ENCODE data around the gene MCOLN2.
"Not testable (repeated sequence)": the region's sequence is repeated elsewhere in the genome, so short reads cannot be mapped to it uniquely, and the experiment has no call there.

MCOLN2 gene

DNA sequence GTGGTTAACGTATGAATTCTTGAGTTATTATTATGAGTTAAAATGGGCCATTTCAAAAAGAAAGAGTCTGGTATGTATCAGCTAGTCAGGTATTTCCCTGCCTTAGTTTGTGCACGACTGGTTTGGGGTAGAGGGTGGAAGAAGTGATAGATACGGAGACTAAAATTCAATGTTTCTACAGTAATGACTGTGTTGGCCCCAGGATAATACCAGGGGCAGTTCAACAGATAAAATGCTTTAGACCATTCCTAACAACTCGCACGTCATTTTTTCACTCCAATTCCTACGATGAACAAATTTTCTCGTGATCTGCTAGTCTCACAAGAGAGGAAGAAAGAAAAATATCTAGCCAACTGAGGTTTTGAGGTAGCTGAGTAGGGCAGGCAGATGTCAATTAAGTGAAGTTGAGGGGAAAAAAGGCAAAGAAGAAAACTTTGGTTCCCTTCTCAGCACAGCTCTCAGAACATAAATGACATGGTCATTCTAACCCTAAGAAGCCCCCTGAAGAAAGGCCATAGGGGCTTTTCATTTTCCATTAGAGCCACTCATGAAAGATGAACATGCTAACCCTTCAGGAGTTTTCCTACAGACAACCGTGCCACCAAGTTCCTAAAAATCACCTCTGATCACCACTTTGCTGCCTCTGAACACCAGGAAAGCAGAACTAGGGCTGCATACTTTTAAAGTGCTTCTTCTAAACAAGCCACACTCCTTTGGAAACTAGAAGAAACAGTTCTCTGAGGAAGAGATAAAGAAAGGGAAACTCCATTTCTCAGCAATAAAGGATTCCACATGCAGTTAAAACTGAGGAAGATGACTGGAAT is 5.6 kb downstream of the MCOLN2 start:
- no peak overlapping the region for H3K9ac ChIP-seq (ENCODE audit: low read length)
- H3K4me1 ChIP-seq (ENCODE audit: control insufficient read depth, low read depth, low read length): no peaks in the 10 kb centered on the region
- H3K27me3 ChIP-seq (ENCODE audit: insufficient read depth, low read length, poor library complexity): peaks cover 4% of the 10 kb centered on the region
- no peak overlapping the region for H4K8ac ChIP-seq (ENCODE audit: low read depth, low read length)
- no peak overlapping the region for H3K23ac ChIP-seq (ENCODE audit: low read length)
- no peaks in the 10 kb centered on the region for H3K36me3 ChIP-seq (ENCODE audit: control insufficient read depth, insufficient read depth, low read length)
- no peak overlapping the region for H3K4me2 ChIP-seq (ENCODE audit: low read length)
- no peak overlapping the region for H2BK120ac ChIP-seq (ENCODE audit: low read depth, low read length)
- no peak overlapping the region for H3K4me3 ChIP-seq (ENCODE audit: low read length)
- no peaks in the 10 kb centered on the region for H3K79me2 ChIP-seq (ENCODE audit: control insufficient read depth, insufficient read depth, low read length)
- H3K56ac ChIP-seq (ENCODE audit: low read length): no peak overlapping the region
- no peak overlapping the region for H2BK5ac ChIP-seq (ENCODE audit: low read length)
- no peaks in the 10 kb centered on the region for H3K79me1 ChIP-seq (ENCODE audit: low read length)
- H2AK5ac ChIP-seq (ENCODE audit: low read length): no peak overlapping the region
- WGBS (ENCODE audit: extremely low coverage, insufficient coverage, low lambda C conversion rate): no CpG with 5 or more reads among the region's 8 CpGs
- H2BK15ac ChIP-seq (replicated peaks; ENCODE audit: low read depth): no peak overlapping the region
- no peak for DNase-seq
- H3K4ac ChIP-seq (ENCODE audit: low read depth, low read length): no peak overlapping the region
- no peak overlapping the region for H3K18ac ChIP-seq (ENCODE audit: low read length)
- no peak overlapping the region for H3K27ac ChIP-seq (ENCODE audit: low read depth, low read length)
- H4K5ac ChIP-seq (ENCODE audit: low read length): no peak overlapping the region

- no peaks in the 10 kb centered on the region for H3K27me3 ChIP-seq (ENCODE audit: insufficient read depth, low read length, poor library complexity)
- no peak for DNase-seq
- H3K79me2 ChIP-seq (ENCODE audit: control insufficient read depth, insufficient read depth, low read length): no peaks in the 10 kb centered on the region
- no peaks in the 10 kb centered on the region for H3K79me1 ChIP-seq (ENCODE audit: low read length)
- no peak overlapping the region for H2BK15ac ChIP-seq (replicated peaks; ENCODE audit: low read depth)
- H3K4me2 ChIP-seq (ENCODE audit: low read length): no peak overlapping the region
- no peak overlapping the region for H3K56ac ChIP-seq (ENCODE audit: low read length)
- no peak overlapping the region for H2BK120ac ChIP-seq (ENCODE audit: low read depth, low read length)
- H3K9ac ChIP-seq (ENCODE audit: low read length): no peak overlapping the region
- no peak overlapping the region for H3K27ac ChIP-seq (ENCODE audit: low read depth, low read length)
- H4K8ac ChIP-seq (ENCODE audit: low read depth, low read length): no peak overlapping the region
- H4K5ac ChIP-seq (ENCODE audit: low read length): no peak overlapping the region
- H3K18ac ChIP-seq (ENCODE audit: low read length): no peak overlapping the region
- H3K36me3 ChIP-seq (ENCODE audit: control insufficient read depth, insufficient read depth, low read length): no peaks in the 10 kb centered on the region
- H3K4me1 ChIP-seq (ENCODE audit: control insufficient read depth, low read depth, low read length): no peaks in the 10 kb centered on the region
- no peak overlapping the region for H3K4me3 ChIP-seq (ENCODE audit: low read length)
- no peak overlapping the region for H3K4ac ChIP-seq (ENCODE audit: low read depth, low read length)
- no CpG with 5 or more reads among the region's 2 CpGs for WGBS (ENCODE audit: extremely low coverage, insufficient coverage, low lambda C conversion rate)
- H3K23ac ChIP-seq (ENCODE audit: low read length): no peak overlapping the region
- no peak overlapping the region for H2BK5ac ChIP-seq (ENCODE audit: low read length)
- no peak overlapping the region for H2AK5ac ChIP-seq (ENCODE audit: low read length)
These were observed 8.3 kb downstream of the MCOLN2 start for GRCh38 chr1:84988588-84988987.

DNA sequence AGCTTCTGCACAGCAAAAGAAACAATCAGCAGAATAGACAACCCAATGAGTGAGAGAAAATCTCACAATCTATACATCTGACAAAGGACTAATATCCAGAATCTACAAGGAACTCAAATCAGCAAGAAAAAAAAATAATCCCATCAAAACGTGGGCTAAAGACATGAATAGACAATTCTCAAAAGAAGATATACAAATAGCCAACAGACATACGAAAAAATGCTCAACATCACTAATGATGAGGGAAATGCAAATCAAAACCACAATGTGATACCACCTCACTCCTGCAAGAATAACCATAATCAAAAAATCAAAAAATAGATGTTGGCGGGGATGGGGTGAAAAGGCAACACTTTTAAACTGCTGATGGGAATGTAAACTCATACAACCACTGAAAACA is 10.4 kb downstream of the MCOLN2 start:
- not testable (repeated sequence) for H4K5ac ChIP-seq (ENCODE audit: low read length); H2AK5ac ChIP-seq (ENCODE audit: low read length); H3K4me3 ChIP-seq (ENCODE audit: low read length); H3K27ac ChIP-seq (ENCODE audit: low read depth, low read length); H4K8ac ChIP-seq (ENCODE audit: low read depth, low read length); H3K36me3 ChIP-seq (ENCODE audit: control insufficient read depth, insufficient read depth, low read length); H3K56ac ChIP-seq (ENCODE audit: low read length); H3K79me2 ChIP-seq (ENCODE audit: control insufficient read depth, insufficient read depth, low read length); H2BK120ac ChIP-seq (ENCODE audit: low read depth, low read length); H2BK15ac ChIP-seq (replicated peaks; ENCODE audit: low read depth); DNase-seq; H3K79me1 ChIP-seq (ENCODE audit: low read length); H3K4me2 ChIP-seq (ENCODE audit: low read length); H3K4me1 ChIP-seq (ENCODE audit: control insufficient read depth, low read depth, low read length); H3K27me3 ChIP-seq (ENCODE audit: insufficient read depth, low read length, poor library complexity); H3K9ac ChIP-seq (ENCODE audit: low read length); H3K18ac ChIP-seq (ENCODE audit: low read length); H2BK5ac ChIP-seq (ENCODE audit: low read length); H3K23ac ChIP-seq (ENCODE audit: low read length); H3K4ac ChIP-seq (ENCODE audit: low read depth, low read length)
- no CpG with 5 or more reads among the region's 3 CpGs for WGBS (ENCODE audit: extremely low coverage, insufficient coverage, low lambda C conversion rate)

DNA sequence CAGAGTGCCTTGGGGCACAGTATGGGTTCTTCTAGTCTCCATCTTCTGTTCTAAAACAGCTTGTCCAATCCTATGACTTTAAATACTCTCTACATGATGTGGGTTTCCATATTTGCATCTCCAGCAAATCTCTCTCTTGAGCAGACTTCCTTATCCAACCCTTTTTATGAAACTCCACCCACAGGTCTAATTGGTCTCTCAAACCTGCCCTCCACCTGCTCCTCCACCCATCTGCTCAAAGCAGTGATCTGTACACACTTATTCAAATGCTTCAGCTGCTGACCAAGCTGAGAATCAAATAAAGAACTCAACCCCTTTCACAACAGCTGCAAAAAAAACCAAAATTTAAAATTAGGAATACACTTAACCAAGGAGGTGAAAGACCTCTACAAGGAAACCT is 11.5 kb downstream of the MCOLN2 start:
- Histone ChIP-seq H3K79me1 (ENCODE audit: low read length) (no peaks in the 10 kb centered on the region), H3K79me2 (ENCODE audit: control insufficient read depth, insufficient read depth, low read length) (no peaks in the 10 kb centered on the region), H3K4me1 (ENCODE audit: control insufficient read depth, low read depth, low read length) (no peaks in the 10 kb centered on the region), H3K27ac (ENCODE audit: low read depth, low read length) (no peak overlapping the region), H3K36me3 (ENCODE audit: control insufficient read depth, insufficient read depth, low read length) (no peaks in the 10 kb centered on the region), H3K4me3 (ENCODE audit: low read length) (no peak overlapping the region), H3K18ac (ENCODE audit: low read length) (no peak overlapping the region), H3K23ac (ENCODE audit: low read length) (no peak overlapping the region), H3K27me3 (ENCODE audit: insufficient read depth, low read length, poor library complexity) (no peaks in the 10 kb centered on the region), H3K4ac (ENCODE audit: low read depth, low read length) (no peak overlapping the region), H2BK5ac (ENCODE audit: low read length) (no peak overlapping the region), H2AK5ac (ENCODE audit: low read length) (no peak overlapping the region), H3K56ac (ENCODE audit: low read length) (no peak overlapping the region), H4K8ac (ENCODE audit: low read depth, low read length) (no peak overlapping the region), H3K9ac (ENCODE audit: low read length) (no peak overlapping the region), H2BK120ac (ENCODE audit: low read depth, low read length) (no peak overlapping the region), H2BK15ac (replicated peaks; ENCODE audit: low read depth) (no peak overlapping the region), H3K4me2 (ENCODE audit: low read length) (no peak overlapping the region), H4K5ac (ENCODE audit: low read length) (no peak overlapping the region)
- no peak for DNase-seq

DNA sequence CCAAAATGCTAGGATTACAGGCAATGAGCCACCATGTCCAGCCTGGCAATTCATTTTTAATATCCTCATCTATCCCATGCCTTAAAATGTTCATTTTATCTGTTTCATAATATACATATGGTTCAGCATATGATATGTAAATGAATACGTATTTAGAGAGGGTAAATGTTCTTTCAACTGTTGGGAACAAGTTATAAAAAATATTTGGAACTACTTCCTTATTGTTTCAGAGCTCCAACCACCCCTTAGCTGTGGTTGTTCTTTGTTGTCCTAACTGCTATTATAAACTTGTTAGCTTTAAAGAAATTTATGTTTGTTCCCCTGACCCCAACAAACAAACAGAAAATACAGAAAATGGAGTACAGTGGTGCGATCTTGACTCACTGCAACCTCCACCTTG is 14.5 kb downstream of the MCOLN2 start:
- Histone ChIP-seq H2BK5ac (ENCODE audit: low read length) (no peak overlapping the region), H4K5ac (ENCODE audit: low read length) (no peak overlapping the region), H2BK15ac (replicated peaks; ENCODE audit: low read depth) (no peak overlapping the region), H3K4ac (ENCODE audit: low read depth, low read length) (no peak overlapping the region), H3K56ac (ENCODE audit: low read length) (no peak overlapping the region), H3K36me3 (ENCODE audit: control insufficient read depth, insufficient read depth, low read length) (no peaks in the 10 kb centered on the region), H3K4me2 (ENCODE audit: low read length) (no peak overlapping the region), H3K18ac (ENCODE audit: low read length) (no peak overlapping the region), H4K8ac (ENCODE audit: low read depth, low read length) (no peak overlapping the region), H3K79me1 (ENCODE audit: low read length) (no peaks in the 10 kb centered on the region), H3K4me3 (ENCODE audit: low read length) (no peak overlapping the region), H2BK120ac (ENCODE audit: low read depth, low read length) (no peak overlapping the region), H3K23ac (ENCODE audit: low read length) (no peak overlapping the region), H3K4me1 (ENCODE audit: control insufficient read depth, low read depth, low read length) (no peaks in the 10 kb centered on the region), H3K79me2 (ENCODE audit: control insufficient read depth, insufficient read depth, low read length) (no peaks in the 10 kb centered on the region), H2AK5ac (ENCODE audit: low read length) (no peak overlapping the region), H3K27ac (ENCODE audit: low read depth, low read length) (no peak overlapping the region), H3K9ac (ENCODE audit: low read length) (no peak overlapping the region), H3K27me3 (ENCODE audit: insufficient read depth, low read length, poor library complexity) (no peaks in the 10 kb centered on the region)
- no peak for DNase-seq
- WGBS (ENCODE audit: extremely low coverage, insufficient coverage, low lambda C conversion rate): no CpG with 5 or more reads among the region's 2 CpGs

DNA sequence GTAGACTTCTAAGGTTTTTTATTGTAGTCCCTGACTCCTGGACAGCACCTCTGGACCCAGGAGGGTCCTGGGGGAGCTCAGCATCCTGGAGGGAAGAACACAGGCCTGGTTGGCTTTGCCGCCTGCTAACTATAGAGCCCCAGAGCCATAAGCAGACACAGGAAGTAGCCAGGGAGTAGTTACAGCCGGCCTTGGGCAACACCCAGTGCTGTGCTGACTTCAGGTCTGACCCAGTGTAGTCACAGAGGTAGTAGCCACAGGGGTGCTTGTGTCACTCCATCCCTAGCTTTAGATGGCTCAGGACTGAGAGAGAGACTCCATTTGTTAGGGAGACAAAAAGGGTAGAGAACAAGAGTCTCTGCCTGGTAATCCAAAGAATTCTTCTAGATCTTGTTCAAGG is 21.9 kb downstream of the MCOLN2 start:
- H3K4me1 ChIP-seq (ENCODE audit: control insufficient read depth, low read depth, low read length): no peaks in the 10 kb centered on the region
- H3K9ac ChIP-seq (ENCODE audit: low read length): no peak overlapping the region

More for the DNA sequence above, 21.9 kb downstream of the MCOLN2 start:
- Histone ChIP-seq H3K79me1 (ENCODE audit: low read length) (no peaks in the 10 kb centered on the region), H3K23ac (ENCODE audit: low read length) (no peak overlapping the region), H4K5ac (ENCODE audit: low read length) (no peak overlapping the region), H4K8ac (ENCODE audit: low read depth, low read length) (no peak overlapping the region), H3K18ac (ENCODE audit: low read length) (no peak overlapping the region), H3K4me3 (ENCODE audit: low read length) (no peak overlapping the region), H3K56ac (ENCODE audit: low read length) (no peak overlapping the region), H2AK5ac (ENCODE audit: low read length) (no peak overlapping the region), H2BK5ac (ENCODE audit: low read length) (no peak overlapping the region), H3K27me3 (ENCODE audit: insufficient read depth, low read length, poor library complexity) (no peaks in the 10 kb centered on the region), H3K79me2 (ENCODE audit: control insufficient read depth, insufficient read depth, low read length) (no peaks in the 10 kb centered on the region), H2BK15ac (replicated peaks; ENCODE audit: low read depth) (no peak overlapping the region), H2BK120ac (ENCODE audit: low read depth, low read length) (no peak overlapping the region), H3K36me3 (ENCODE audit: control insufficient read depth, insufficient read depth, low read length) (no peaks in the 10 kb centered on the region), H3K4ac (ENCODE audit: low read depth, low read length) (no peak overlapping the region), H3K27ac (ENCODE audit: low read depth, low read length) (no peak overlapping the region), H3K4me2 (ENCODE audit: low read length) (no peak overlapping the region)
- no peak for DNase-seq
- no CpG with 5 or more reads among the region's 2 CpGs for WGBS (ENCODE audit: extremely low coverage, insufficient coverage, low lambda C conversion rate)

Data from mesendoderm (in vitro differentiated cells).